Measurements from ENCODE around the gene SNX8.

Gene SNX8

DNA sequence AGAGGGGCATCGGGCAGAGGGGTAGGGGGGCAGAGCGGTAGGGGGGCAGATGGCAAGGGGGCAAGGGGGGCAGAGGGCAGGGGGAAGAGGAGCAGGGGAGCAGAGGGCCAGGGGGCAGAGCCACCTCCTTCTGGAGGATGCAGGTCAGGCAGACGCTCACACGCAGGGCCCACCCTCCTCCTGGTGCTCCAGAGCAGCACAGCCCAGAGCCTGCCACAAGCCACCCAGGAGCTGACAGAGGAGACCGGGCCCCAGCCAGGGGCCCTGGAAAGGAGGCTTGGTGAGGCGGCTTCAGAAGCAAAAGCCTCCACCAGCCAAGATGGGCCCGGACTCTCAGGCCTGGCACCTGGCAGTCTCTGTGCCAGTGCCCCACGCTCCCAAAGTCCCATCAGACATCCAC is 94.6 kb downstream of the SNX8 start:
- TF ChIP-seq, protein P1, sequence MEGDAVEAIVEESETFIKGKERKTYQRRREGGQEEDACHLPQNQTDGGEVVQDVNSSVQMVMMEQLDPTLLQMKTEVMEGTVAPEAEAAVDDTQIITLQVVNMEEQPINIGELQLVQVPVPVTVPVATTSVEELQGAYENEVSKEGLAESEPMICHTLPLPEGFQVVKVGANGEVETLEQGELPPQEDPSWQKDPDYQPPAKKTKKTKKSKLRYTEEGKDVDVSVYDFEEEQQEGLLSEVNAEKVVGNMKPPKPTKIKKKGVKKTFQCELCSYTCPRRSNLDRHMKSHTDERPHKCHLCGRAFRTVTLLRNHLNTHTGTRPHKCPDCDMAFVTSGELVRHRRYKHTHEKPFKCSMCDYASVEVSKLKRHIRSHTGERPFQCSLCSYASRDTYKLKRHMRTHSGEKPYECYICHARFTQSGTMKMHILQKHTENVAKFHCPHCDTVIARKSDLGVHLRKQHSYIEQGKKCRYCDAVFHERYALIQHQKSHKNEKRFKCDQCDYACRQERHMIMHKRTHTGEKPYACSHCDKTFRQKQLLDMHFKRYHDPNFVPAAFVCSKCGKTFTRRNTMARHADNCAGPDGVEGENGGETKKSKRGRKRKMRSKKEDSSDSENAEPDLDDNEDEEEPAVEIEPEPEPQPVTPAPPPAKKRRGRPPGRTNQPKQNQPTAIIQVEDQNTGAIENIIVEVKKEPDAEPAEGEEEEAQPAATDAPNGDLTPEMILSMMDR (IDR thresholded peaks at IDR 0.05; ENCODE audit: low read depth, low read length), result no peak
- H3K4me3 ChIP-seq (ENCODE audit: low read depth, low read length), result no peak overlapping the region

DNA sequence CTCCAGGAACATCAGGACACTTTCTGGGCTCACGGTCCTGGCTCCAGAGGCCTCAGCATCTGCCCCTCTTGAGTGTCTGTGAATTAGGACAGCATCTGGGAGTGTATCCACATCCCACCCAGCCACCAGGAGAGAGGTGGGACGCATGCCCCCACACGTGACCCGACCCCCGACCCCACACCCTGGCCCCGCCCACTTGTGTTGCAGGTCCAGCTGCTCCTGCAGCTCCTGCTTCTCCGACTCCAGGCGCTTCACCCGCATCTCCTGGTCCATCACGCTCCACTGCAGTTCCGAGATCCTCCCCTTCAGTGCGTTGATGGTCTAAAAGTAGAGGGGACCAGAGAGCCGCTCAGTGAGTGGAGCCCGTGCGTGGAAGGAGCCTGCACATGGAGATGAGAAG is 95.1 kb downstream of the SNX8 start:
- TF ChIP-seq, protein P1 (IDR thresholded peaks at IDR 0.05; ENCODE audit: low read depth, low read length), result no peak
- no peak overlapping the region for H3K4me3 ChIP-seq (ENCODE audit: low read depth, low read length)

DNA sequence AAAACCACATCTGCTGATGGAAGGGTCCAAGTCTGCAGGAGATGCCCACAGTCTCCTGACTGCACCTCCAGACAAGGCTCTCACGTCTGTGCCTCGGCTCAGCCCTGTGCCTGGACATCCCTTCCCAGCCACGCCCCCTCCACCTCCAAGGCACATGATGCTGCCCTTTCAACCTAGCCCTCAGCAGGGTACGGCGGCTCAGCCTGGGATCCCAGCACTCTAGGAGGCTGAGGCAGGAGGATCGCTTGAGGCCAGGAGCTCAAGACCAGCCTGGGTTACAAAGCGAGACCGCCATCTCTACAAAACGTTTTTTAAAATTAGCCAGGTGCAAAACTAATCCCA is 95.8 kb downstream of the SNX8 start:
- H3K4me3 ChIP-seq (ENCODE audit: low read depth, low read length), result no peak overlapping the region
- TF ChIP-seq, protein P1 (IDR thresholded peaks at IDR 0.05; ENCODE audit: low read depth, low read length), result no peak

DNA sequence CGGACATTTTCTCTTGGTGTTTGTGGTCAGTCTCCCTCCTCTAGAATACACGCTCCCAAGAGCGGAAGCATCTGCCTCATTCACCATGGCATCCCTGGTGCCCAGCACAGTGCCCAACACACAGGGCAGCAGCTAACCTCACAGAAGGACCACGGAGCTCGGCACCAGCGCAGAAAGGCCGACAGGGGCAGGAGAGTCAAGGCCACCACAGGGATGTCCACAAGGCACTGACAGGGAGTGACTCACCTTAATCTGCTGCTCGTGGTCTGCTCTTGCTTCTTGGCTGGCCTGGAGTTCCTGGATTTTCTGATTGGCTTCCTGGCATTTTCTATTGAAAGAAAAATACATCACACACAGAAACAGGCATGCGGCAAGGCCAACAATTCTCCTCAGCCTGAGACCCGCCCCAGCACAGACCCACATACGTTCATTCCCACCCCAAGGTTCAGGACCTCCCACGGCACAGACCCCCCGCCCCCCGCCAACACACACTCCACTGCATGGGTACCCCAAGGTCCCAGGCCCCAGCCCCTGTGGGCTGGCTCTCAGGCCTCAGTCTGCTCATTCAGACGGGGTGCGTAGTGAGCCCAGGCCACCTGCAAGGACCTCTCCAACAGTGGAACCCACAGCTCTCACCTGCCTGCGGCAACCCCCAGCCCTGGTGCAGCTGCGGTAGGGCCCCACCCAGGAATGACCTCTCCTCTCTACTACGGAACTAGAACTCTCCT is 96.4 kb downstream of the SNX8 start:
- TF ChIP-seq, protein P1 (IDR thresholded peaks at IDR 0.05; ENCODE audit: low read depth, low read length), result no peak
- H3K4me3 ChIP-seq (ENCODE audit: low read depth, low read length), result no peak overlapping the region

DNA sequence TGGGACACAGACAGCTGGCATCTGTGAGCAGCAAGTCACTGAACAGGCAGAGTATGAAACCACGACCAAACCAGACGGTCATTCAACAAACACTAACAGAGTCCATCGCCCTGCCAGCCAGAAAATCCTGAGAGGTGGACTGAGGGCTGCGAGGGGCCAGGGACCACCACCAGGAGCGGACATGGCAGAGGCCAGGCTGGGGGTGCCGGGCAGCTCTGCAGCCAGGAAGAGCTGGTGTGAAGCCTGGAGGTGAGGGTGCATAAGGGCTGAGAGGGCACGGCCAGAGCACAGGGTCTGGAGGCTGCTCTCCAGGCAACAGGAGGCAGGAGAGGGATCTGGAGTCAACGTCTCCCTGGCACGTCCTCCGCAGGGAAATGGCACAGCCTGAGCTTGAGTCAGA is 97.0 kb downstream of the SNX8 start:
- H3K4me3 ChIP-seq (ENCODE audit: low read depth, low read length), result no peak overlapping the region
- TF ChIP-seq, protein P1 (IDR thresholded peaks at IDR 0.05; ENCODE audit: low read depth, low read length), result no peak

DNA sequence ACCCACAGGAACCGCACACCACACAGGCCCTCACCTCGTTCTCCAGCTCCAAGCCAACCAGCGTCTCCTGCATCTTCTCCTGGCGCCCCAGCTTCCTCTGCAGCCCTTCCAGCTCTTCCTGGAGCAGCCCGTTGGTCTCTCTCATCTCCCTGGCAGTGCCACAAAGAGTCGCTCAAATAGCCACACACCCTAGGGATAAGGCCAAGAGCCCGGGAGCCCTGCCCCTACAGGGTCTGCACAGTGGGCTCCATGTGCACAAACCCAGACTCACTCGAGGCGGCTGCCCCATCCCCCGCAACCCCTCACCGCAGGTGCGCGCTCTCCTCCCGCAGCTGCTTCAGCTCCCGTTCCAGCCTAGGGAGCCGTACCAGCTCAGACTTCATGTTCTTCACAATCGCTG is 98.4 kb downstream of the SNX8 start:
- TF ChIP-seq, protein P1 (IDR thresholded peaks at IDR 0.05; ENCODE audit: low read depth, low read length), result no peak
- H3K4me3 ChIP-seq (ENCODE audit: low read depth, low read length), result no peak overlapping the region

DNA sequence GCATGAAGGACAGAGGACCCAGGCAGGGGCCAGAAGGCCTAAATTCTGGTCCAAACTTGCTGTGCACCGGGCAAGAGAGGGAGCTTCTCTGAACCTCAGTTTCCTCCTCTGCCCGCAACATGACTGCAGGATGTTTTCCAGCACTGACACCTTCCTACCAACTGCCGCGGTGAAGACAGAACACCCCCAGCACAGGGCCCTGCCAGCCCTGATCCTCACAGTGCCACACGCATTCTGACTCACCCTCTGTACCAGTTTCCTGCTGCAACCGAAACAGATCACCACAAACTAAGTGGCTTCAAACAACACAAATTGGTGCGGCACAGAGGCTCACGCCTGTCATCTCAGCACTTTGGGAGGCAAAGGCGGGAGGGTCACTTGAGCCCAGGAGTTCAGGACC is 99.6 kb downstream of the SNX8 start:
- H3K4me3 ChIP-seq (ENCODE audit: low read depth, low read length), result no peak overlapping the region
- TF ChIP-seq, protein P1 (IDR thresholded peaks at IDR 0.05; ENCODE audit: low read depth, low read length), result no peak

All from WI38 (cell line).